Activated T-cell treated with anti-CD3 and anti-CD28 coated beads for 4 hours (primary cell): Measurements from ENCODE around the gene EYA2.

ENCODE experiments used
- DNase-seq: peaks from one replicate; pipeline ENCODE4 v3.0.0-alpha.2; 2020

The EYA2 gene

GRCh38 chr20:46933150-46933549 lies 38.5 kb downstream of the EYA2 start:
- DNase-seq, result no peak

- DNase-seq, result no peak
Observed at GRCh38 chr20:46934746-46935287, 40.2 kb downstream of the EYA2 start.

- no peak for DNase-seq
Observed at GRCh38 chr20:46935394-46936017, 40.9 kb downstream of the EYA2 start.

- no peak for DNase-seq
Observed at GRCh38 chr20:46936415-46937156, 41.9 kb downstream of the EYA2 start.

- no peak for DNase-seq
Observed at GRCh38 chr20:46937157-46937523, 42.5 kb downstream of the EYA2 start.

- DNase-seq, result no peak
Observed at GRCh38 chr20:46937533-46938226, 43.0 kb downstream of the EYA2 start.

- DNase-seq, result no peak
Observed at GRCh38 chr20:46938434-46938833, 43.8 kb downstream of the EYA2 start.

GRCh38 chr20:46939031-46939965 lies 44.7 kb downstream of the EYA2 start:
- DNase-seq, result no peak

GRCh38 chr20:46940616-46941015 lies 46.0 kb downstream of the EYA2 start:
- no peak for DNase-seq

- DNase-seq, result no peak
Observed at GRCh38 chr20:46941404-46941803, 46.8 kb downstream of the EYA2 start.

- DNase-seq, result no peak
Observed at GRCh38 chr20:46943861-46944591, 49.4 kb downstream of the EYA2 start.

GRCh38 chr20:46945465-46945864 lies 50.8 kb downstream of the EYA2 start:
- DNase-seq, result no peak

- no peak for DNase-seq
Observed at GRCh38 chr20:46946181-46946624, 51.6 kb downstream of the EYA2 start.

- no peak for DNase-seq
Observed at GRCh38 chr20:46946796-46947195, 52.2 kb downstream of the EYA2 start.

GRCh38 chr20:46948081-46948480 lies 53.4 kb downstream of the EYA2 start:
- DNase-seq, result no peak

GRCh38 chr20:46951405-46951804 lies 56.8 kb downstream of the EYA2 start:
- no peak for DNase-seq

- DNase-seq, result no peak
Observed at GRCh38 chr20:46951840-46952497, 57.3 kb downstream of the EYA2 start.

- no peak for DNase-seq
Observed at GRCh38 chr20:46953596-46953995, 59.0 kb downstream of the EYA2 start.

GRCh38 chr20:46954490-46955038 lies 59.9 kb downstream of the EYA2 start:
- DNase-seq, result no peak

GRCh38 chr20:46955601-46956556 lies 61.2 kb downstream of the EYA2 start:
- no peak for DNase-seq
